GM21526 (cell line): ENCODE results near the gene ICOS.
"Not testable (repeated sequence)": the region's sequence is repeated elsewhere in the genome, so short reads cannot be mapped to it uniquely, and the experiment has no call there.

Experiments used
- ATAC-seq: cut with Tn5 transposase; IDR thresholded peaks from one replicate; pipeline ENCODE4 v1.9.1; 2021; ENCODE audit warnings: moderate library complexity; ENCODE audit not compliant: unreplicated experiment, low FRiP score

Gene ICOS

DNA sequence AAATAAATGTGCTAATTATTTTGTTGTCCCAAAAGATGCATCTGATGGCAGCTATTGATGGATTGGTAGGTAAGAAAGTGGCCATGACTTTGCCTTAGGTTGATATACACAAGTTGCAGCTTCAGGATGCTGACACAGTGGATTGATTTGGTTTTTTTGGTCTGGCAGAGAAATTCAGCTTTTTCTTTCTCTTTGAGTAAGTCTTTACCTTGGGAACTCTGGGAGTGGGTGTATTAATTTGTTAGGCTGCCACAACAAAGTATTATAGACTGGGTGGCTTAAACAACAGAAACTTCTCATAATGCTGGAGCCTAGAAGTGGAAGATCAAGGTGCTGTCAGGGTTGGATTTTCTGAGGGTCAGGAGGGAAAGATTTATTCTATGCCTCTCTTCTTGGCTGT lies 19.8 kb upstream of the ICOS start:
- ATAC-seq = no peak

GRCh38 chr2:203918264-203918663 lies 18.3 kb upstream of the ICOS start:
- no peak for ATAC-seq

GRCh38 chr2:203918839-203919238 lies 17.7 kb upstream of the ICOS start:
- no peak for ATAC-seq

GRCh38 chr2:203925512-203926158 lies 10.9 kb upstream of the ICOS start:
- no peak for ATAC-seq

- ATAC-seq = no peak
Observed at GRCh38 chr2:203928849-203929248, 7.7 kb upstream of the ICOS start.

DNA sequence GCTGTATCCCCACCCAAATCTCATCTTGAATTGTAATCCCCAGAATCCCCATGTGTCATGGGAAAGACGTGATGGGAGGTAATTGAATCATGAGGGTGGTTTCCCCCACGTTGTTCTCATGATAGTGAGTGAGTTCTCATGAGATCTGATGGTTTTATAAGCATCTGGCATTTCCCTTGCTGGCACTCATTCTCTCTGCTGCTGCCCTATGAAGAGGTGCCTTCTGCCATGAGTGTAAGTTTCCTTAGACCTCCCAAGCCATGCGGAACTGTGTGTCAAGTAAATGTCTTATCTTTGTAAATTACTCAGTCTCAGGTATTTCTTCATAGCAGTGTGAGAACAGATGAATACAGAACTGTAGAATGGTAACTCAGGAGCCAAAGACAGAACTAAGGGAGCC lies 5.3 kb upstream of the ICOS start:
- ATAC-seq = not testable (repeated sequence)

DNA sequence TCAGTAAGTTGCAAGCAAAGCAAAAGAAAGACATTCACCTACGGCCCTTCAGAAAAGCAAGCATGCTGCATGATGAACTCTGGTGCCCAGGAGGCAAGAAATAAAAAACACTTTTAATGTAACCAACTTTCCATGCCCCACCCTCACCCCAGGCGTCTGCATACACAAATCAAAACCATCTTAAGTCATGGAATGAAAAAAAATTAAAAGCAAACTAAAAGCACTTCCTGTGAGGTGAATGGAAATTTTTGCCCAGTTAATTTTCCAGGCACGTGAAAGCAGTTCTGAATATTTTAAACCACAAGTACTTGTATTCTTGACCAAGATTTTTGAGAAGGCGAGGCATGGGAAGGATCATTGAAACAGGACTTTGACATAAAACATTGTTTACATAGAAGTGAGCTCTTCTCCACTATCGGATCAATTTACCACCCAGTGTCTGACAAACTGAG lies 2.5 kb upstream of the ICOS start:
- ATAC-seq = no peak

DNA sequence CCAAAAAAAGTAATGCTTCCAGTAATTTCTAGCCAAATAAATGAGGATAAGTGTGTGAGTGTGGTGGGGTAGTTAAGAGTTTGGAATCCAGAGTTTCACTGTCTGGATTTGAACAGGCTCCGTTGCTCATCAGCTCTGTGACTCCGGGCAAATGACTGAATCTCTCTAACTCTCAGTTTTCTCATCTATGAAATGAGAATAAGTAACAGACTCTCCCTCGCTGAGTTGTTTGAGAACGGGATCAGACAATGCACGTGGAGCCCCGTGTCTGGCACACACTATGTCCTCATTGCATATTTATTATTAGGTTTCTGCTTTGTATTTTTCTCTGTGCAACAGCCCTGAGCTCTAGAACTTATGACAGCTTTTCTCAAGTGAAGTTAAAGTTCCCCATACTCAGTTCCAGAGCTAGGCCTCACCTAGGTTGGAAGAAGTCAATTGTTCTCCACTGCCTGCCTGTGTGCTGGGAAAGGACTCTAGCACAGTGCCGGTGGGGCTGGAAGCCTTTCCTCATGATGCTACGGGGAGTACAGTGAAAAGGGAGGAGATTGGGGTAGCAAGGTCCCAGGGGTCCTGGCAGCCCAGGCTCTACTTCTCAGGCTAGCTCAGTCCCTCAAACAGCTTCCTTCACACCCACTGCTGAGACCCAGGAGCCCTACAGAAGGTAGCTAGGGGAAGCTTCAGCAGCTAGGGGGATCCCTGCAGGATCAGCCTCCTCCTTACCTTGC lies 1.7 kb upstream of the ICOS start:
- ATAC-seq = no peak

DNA sequence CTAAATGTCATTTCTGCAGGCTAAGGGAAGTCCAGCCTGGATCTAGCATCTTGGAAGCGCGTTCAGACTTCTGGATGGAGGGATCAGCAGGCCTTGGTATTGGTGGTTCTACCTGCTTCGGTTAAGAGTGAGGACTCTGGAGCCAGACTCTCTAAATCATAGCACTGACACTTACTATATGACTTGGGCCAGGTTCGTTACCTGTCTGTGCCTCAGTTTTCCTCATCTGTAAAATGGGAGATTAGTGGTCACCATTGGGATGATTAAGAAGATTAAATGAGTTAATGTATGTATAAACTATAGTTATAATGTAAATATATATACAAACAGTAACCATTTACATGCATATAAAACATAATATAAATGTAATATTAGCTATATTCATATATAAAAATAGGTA lies 995 bp upstream of the ICOS start:
- ATAC-seq = no peak

- no peak for ATAC-seq
Observed at GRCh38 chr2:203936949-203937348, 386 bp downstream of the ICOS start.

DNA sequence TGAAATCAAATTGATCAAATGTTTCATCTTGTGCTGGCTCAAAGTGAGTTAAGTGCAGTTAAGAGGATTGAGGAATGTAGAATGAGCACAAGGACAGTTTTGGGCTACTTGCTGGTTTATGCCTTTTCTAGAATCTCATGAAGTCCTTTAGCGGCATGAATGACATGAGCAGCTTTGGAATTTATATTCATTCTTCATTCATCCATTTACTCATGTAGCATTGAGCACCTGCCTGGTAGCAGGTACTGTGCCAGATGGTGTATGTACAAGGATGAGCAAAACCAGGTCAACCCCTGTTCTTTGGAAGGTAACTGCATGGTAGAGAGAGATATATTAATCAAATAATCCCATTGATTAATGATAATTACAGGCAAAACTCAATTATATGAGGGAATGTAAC lies 1.2 kb downstream of the ICOS start:
- ATAC-seq = no peak

- ATAC-seq = no peak
Observed at GRCh38 chr2:203940039-203940438, 3.5 kb downstream of the ICOS start.

GRCh38 chr2:203943493-203944382 lies 7.2 kb downstream of the ICOS start:
- ATAC-seq = not testable (repeated sequence)

DNA sequence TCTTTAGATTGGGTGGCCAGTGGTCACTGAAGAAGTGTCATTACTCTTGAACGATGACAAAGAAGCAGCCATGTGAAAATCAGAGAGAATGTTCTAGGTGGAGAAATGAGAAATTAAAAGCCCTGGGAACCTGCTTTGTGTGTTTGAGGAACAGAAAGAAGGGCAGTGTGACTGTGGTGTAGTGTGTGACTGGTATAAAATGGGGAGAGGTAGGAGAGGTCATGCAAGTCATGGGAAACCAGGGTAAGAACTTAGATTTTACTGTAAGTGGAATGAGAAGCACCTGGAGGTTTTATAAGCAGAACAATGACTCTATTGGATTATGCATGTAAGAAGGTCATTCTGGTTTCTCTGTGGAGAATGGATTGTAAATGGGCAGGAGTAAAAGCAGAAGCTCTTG lies 12.2 kb downstream of the ICOS start:
- ATAC-seq = no peak

- ATAC-seq = no peak
Observed at GRCh38 chr2:203949228-203949627, 12.7 kb downstream of the ICOS start.

DNA sequence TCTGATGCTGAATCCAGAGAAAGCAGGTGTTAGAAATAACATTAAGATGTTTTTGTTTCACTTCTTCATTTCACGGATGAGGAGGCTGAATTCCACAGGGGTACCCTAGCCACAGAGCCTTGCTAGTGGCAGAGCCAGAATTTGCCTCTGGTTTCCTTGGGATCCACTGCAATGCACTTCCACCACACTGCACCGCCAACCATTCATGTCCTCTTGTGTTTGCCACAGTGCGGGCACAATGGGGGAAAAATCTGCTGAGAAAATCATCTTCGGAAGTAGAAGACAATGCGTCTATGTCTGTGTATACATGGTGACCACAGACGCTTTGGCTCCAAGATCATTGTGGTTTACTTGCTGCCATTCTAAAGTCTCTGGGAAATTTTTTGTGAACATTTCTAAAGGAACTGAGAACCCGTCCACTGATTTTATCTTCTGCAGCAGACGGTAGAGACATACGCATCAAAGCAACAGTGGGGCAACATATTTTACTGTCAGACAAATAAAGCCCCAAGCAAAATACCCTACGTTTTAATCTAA lies 14.9 kb downstream of the ICOS start:
- no peak for ATAC-seq

DNA sequence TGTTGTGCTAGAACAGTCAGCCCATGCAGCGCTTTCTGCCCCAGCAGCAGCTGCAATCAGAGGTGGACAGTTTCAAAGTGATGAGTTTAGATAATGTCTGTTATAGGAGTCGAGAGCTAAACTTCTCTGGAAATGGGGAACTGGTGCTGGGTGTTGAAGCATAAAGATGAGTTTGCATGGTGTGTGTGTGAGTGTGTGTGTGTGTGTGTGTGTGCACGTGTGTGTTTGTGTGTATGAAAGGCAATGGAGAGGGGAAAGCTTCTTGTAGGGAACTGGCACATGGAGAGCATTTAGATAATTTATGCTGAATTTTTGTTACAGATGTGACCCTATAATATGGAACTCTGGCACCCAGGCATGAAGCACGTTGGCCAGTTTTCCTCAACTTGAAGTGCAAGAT lies 22.7 kb downstream of the ICOS start:
- no peak for ATAC-seq

DNA sequence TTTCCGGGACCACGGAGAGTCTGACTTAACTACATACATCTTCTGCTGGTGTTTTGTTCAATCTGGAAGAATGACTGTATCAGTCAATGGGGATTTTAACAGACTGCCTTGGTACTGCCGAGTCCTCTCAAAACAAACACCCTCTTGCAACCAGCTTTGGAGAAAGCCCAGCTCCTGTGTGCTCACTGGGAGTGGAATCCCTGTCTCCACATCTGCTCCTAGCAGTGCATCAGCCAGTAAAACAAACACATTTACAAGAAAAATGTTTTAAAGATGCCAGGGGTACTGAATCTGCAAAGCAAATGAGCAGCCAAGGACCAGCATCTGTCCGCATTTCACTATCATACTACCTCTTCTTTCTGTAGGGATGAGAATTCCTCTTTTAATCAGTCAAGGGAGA lies 23.1 kb downstream of the ICOS start:
- ATAC-seq = no peak

- no peak for ATAC-seq
Observed at GRCh38 chr2:203960811-203961210, 24.2 kb downstream of the ICOS start.

DNA sequence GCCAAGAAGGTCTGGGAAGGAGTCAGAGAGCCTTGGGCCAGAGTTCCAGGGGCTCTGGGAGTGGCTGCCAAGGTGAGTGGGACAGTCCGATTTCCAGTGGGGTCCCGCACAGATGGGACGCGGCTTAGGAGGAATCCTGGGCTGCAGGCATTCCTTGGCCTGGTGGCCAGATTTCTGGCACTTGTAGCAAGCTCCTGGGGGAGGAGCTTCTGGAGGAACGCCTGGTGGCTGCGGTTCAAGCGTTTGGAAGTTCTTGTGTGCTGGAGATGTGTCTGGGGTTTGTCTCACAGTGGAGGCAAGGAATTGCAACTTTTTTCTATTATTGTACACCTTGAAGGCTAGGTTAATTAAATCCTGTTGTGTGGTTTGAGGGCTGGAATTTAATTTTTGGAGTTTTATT lies 28.6 kb downstream of the ICOS start:
- not testable (repeated sequence) for ATAC-seq

GRCh38 chr2:203971251-203971650 lies 34.7 kb downstream of the ICOS start:
- ATAC-seq = no peak
